GM12875 (cell line): ENCODE results near the gene FBXO3.

Experiments
- H3K4me3 ChIP-seq: one replicate; pipeline ENCODE4 v1.5.1; 2011; ENCODE audit warnings: low read depth, low read length, control low read depth
- TF ChIP-seq, protein P1 (sequence below): IDR thresholded peaks from 2 replicates; pipeline ENCODE4 v1.5.1; 2011; ENCODE audit warnings: low read depth, mild to moderate bottlenecking, control low read depth, inconsistent platforms, low read length, moderate library complexity, borderline replicate concordance; ENCODE audit not compliant: insufficient read depth

The FBXO3 gene

DNA sequence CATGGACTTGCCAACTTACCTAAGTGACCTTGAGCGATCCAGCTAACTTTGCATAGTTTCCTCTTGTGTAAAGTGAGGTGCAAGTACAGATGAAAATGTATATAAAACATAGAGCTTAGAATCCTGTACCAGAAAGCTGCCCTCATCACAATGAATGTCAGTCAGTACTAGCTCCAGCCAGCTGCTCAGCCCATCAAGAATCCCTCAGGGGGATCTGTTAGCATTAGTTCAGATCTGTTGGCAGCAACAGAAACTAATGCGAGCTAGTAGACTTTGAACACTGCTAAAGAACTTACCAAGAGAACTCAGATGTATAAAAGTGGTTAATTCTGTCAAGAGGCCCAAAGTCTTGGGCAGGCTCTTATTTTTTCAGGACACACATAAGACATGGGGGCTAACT lies 67.4 kb downstream of the FBXO3 start:
- H3K4me3 ChIP-seq = no peak overlapping the region
- TF ChIP-seq, protein P1, sequence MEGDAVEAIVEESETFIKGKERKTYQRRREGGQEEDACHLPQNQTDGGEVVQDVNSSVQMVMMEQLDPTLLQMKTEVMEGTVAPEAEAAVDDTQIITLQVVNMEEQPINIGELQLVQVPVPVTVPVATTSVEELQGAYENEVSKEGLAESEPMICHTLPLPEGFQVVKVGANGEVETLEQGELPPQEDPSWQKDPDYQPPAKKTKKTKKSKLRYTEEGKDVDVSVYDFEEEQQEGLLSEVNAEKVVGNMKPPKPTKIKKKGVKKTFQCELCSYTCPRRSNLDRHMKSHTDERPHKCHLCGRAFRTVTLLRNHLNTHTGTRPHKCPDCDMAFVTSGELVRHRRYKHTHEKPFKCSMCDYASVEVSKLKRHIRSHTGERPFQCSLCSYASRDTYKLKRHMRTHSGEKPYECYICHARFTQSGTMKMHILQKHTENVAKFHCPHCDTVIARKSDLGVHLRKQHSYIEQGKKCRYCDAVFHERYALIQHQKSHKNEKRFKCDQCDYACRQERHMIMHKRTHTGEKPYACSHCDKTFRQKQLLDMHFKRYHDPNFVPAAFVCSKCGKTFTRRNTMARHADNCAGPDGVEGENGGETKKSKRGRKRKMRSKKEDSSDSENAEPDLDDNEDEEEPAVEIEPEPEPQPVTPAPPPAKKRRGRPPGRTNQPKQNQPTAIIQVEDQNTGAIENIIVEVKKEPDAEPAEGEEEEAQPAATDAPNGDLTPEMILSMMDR = no peak

DNA sequence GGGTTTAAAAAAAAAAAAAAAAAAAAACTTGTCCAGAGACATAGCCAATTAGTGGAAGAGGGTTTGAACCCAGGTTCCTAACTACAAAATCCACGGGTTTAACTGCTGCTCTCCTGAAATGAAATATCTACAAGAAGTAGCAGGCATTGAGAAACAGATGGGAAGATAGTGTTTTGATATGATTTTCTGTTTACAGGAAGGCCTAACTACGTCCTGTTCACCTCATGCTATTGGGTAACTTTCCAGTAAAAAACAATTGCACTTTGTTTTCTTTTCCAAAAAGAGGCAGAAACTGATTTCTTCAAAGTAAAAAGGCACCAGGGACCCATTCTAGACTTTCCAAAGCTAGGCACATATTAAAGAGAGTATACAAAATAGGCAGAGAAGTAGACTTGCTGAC lies 67.8 kb downstream of the FBXO3 start:
- TF ChIP-seq, protein P1 = no peak
- no peak overlapping the region for H3K4me3 ChIP-seq

- TF ChIP-seq, protein P1 = no peak
- H3K4me3 ChIP-seq = no peak overlapping the region
These were observed 69.9 kb downstream of the FBXO3 start for GRCh38 chr11:33704240-33705002.

- H3K4me3 ChIP-seq = no peak overlapping the region
- TF ChIP-seq, protein P1 = no peak
These were observed 70.5 kb downstream of the FBXO3 start for GRCh38 chr11:33703788-33704187.

- TF ChIP-seq, protein P1 = no peak
- H3K4me3 ChIP-seq = no peak overlapping the region
These were observed 71.1 kb downstream of the FBXO3 start for GRCh38 chr11:33703234-33703633.

GRCh38 chr11:33701302-33702230 lies 72.8 kb downstream of the FBXO3 start:
- TF ChIP-seq, protein P1 = no peak
- H3K4me3 ChIP-seq = no peak overlapping the region
